CD4-positive, alpha-beta T cell (primary cell): ENCODE results near the gene ADRA2B. TPM values are rescaled to one million over a fixed set of nuclear protein-coding genes. Genes with fewer than 3 reads are reported as not detected.
"Not testable (repeated sequence)": the region's sequence is repeated elsewhere in the genome, so short reads cannot be mapped to it uniquely, and the experiment has no call there.

Source experiments
- ATAC-seq: fragments of 200-7000 bp; cut with Tn5 transposase; one replicate; pipeline ENCODE4 v1.10.0; 2022; ENCODE audit warnings: mild to moderate bottlenecking; ENCODE audit not compliant: poor library complexity
- CTCF ChIA-PET: fragments of 350-600 bp; sonication (Branson Sonifier 250); formaldehyde crosslinking; loops from one replicate; lab custom pipeline; 2021; ENCODE audit warnings: antibody characterized with exemption, inconsistent platforms; lab: Charles Lee
- POLR2A ChIA-PET: fragments of 350-600 bp; sonication (Branson Sonifier 250); formaldehyde crosslinking; loops from one replicate; lab custom pipeline; 2021; ENCODE audit warnings: antibody characterized with exemption, inconsistent platforms; lab: Charles Lee
- DNase-seq, 14 experiments: peaks; one replicate each; pipeline ENCODE4 v3.0.0-alpha.2; 2013 to 2020; ENCODE audit warnings: mixed read lengths in 2 of 14
- H3K27ac ChIP-seq, 2 donors: one replicate each; pipeline versions ENCODE4 v1.5.1 to v1.7.0; 2013; ENCODE audit warnings: low read length in 2 of 2, low read depth in 1 of 2, mild to moderate bottlenecking in 1 of 2
- H3K27me3 ChIP-seq, 2 experiments: 1 replicate in 1 of 2; 2 replicates in 1 of 2; pipeline versions ENCODE4 v1.6.1 to v1.7.0; 2013; ENCODE audit warnings: low read length in 2 of 2, control low read depth in 1 of 2, mild to moderate bottlenecking in 1 of 2, moderate library complexity in 1 of 2; ENCODE audit not compliant: insufficient read depth in 2 of 2, control insufficient read depth in 1 of 2
- H3K36me3 ChIP-seq: one replicate; pipeline ENCODE4 v1.6.1; 2013; ENCODE audit warnings: low read length, control low read depth; ENCODE audit not compliant: insufficient read depth
- H3K4me1 ChIP-seq: one replicate; pipeline ENCODE4 v1.6.1; 2013; ENCODE audit warnings: low read length, control low read depth; ENCODE audit not compliant: insufficient read depth
- H3K4me3 ChIP-seq: one replicate; pipeline ENCODE4 v1.5.1; 2013; ENCODE audit warnings: mild to moderate bottlenecking, low read length, moderate library complexity
- H3K9me3 ChIP-seq, 2 experiments: 1 replicate in 1 of 2; 2 replicates in 1 of 2; pipeline versions ENCODE4 v1.6.1 to v1.7.0; 2013; ENCODE audit warnings: low read length in 2 of 2, mild to moderate bottlenecking in 2 of 2, control low read depth in 1 of 2, moderate library complexity in 1 of 2; ENCODE audit not compliant: control insufficient read depth in 1 of 2, insufficient read depth in 1 of 2
- H3K27ac Mint-ChIP-seq: one replicate; pipeline ENCODE4 v1.8.0; 2020; ENCODE audit warnings: mixed read lengths
- H3K27me3 Mint-ChIP-seq: one replicate; pipeline ENCODE4 v1.8.0; 2021; ENCODE audit warnings: mixed read lengths
- H3K36me3 Mint-ChIP-seq: one replicate; pipeline ENCODE4 v1.8.0; 2021; ENCODE audit warnings: low read depth, mixed read lengths
- H3K4me1 Mint-ChIP-seq: one replicate; pipeline ENCODE4 v1.8.0; 2021; ENCODE audit warnings: low read depth, mixed read lengths
- H3K4me3 Mint-ChIP-seq: one replicate; pipeline ENCODE4 v1.8.0; 2020; ENCODE audit warnings: mild to moderate bottlenecking, mixed read lengths
- H3K9me3 Mint-ChIP-seq: one replicate; pipeline ENCODE4 v1.8.0; 2020; ENCODE audit warnings: mixed read lengths
- intact Hi-C, 2 experiments: fragments of 100-400 bp; cut with DNase I in 1 of 2; cut with micrococcal nuclease in 1 of 2; formaldehyde crosslinking; loops; one replicate each; pipeline versions ENCODE4 v1.15.1 to v1.9.0; 2023 to 2025; cut with DNase I, micrococcal nuclease
- total RNA-seq, 174 experiments: library from RNA in 2 of 174; stranded (reverse) in 2 of 174; gene quantifications; one replicate each; pipeline ENCODE4 v1.2.3 and lab custom pipeline; 2021 to 2026

The ADRA2B gene
- total RNA-seq, 2 experiments from 2014 or later: 0.52 to 0.84 TPM

GRCh38 chr2:96069878-96070277 is 46.5 kb downstream of the ADRA2B start:
- H3K27ac Mint-ChIP-seq, H3K36me3 Mint-ChIP-seq, H3K4me1 ChIP-seq, POLR2A ChIA-PET, CTCF ChIA-PET, DNase-seq, H3K27me3 Mint-ChIP-seq, H3K9me3 Mint-ChIP-seq, H3K27ac ChIP-seq, ATAC-seq, H3K4me3 Mint-ChIP-seq, H3K27me3 ChIP-seq, H3K9me3 ChIP-seq, H3K4me1 Mint-ChIP-seq, H3K36me3 ChIP-seq, H3K4me3 ChIP-seq: not testable (repeated sequence)
- intact Hi-C loops: loop anchor here in 1 of 2 experiments (10.0 kb wide), 2 partner anchors 1575 to 1625 kb away; partner anchors contain the start of gene COX5B

- H3K4me1 ChIP-seq, POLR2A ChIA-PET, ATAC-seq, H3K4me3 ChIP-seq, CTCF ChIA-PET, H3K27ac Mint-ChIP-seq, H3K4me3 Mint-ChIP-seq, H3K27me3 Mint-ChIP-seq, H3K36me3 ChIP-seq, H3K4me1 Mint-ChIP-seq, DNase-seq, H3K36me3 Mint-ChIP-seq, H3K27me3 ChIP-seq, H3K27ac ChIP-seq, H3K9me3 Mint-ChIP-seq, H3K9me3 ChIP-seq: not testable (repeated sequence)
- intact Hi-C loops: loop anchor here in 1 of 2 experiments (10.0 kb wide), 2 partner anchors 1577 to 1627 kb away; partner anchors contain the start of gene COX5B
Observed at GRCh38 chr2:96067902-96068581, 48.3 kb downstream of the ADRA2B start.

- CTCF ChIA-PET, H3K27me3 Mint-ChIP-seq, H3K27me3 ChIP-seq, H3K4me1 ChIP-seq, H3K27ac Mint-ChIP-seq, H3K4me3 Mint-ChIP-seq, H3K9me3 Mint-ChIP-seq, H3K4me3 ChIP-seq, H3K9me3 ChIP-seq, POLR2A ChIA-PET, ATAC-seq, H3K36me3 ChIP-seq, H3K36me3 Mint-ChIP-seq, DNase-seq, H3K4me1 Mint-ChIP-seq, H3K27ac ChIP-seq: not testable (repeated sequence)
- intact Hi-C loops: loop anchor here in 1 of 2 experiments (10.0 kb wide), 2 partner anchors 1578 to 1628 kb away; partner anchors contain the start of gene COX5B
Observed at GRCh38 chr2:96067098-96067660, 49.2 kb downstream of the ADRA2B start.

GRCh38 chr2:96066511-96066910 is 49.9 kb downstream of the ADRA2B start:
- ATAC-seq, POLR2A ChIA-PET, H3K9me3 Mint-ChIP-seq, H3K4me3 Mint-ChIP-seq, H3K4me1 Mint-ChIP-seq, H3K36me3 Mint-ChIP-seq, H3K27me3 ChIP-seq, H3K4me3 ChIP-seq, H3K36me3 ChIP-seq, CTCF ChIA-PET, H3K9me3 ChIP-seq, H3K4me1 ChIP-seq, H3K27ac ChIP-seq, H3K27me3 Mint-ChIP-seq, DNase-seq, H3K27ac Mint-ChIP-seq: not testable (repeated sequence)
- intact Hi-C loops: loop anchor here in 1 of 2 experiments (10.0 kb wide), 2 partner anchors 1578 to 1628 kb away; partner anchors contain the start of gene COX5B

- H3K27ac Mint-ChIP-seq, H3K4me1 ChIP-seq, DNase-seq, H3K27me3 ChIP-seq, H3K4me3 ChIP-seq, H3K36me3 Mint-ChIP-seq, H3K27ac ChIP-seq, ATAC-seq, H3K36me3 ChIP-seq, H3K9me3 Mint-ChIP-seq, H3K27me3 Mint-ChIP-seq, H3K4me1 Mint-ChIP-seq, CTCF ChIA-PET, H3K4me3 Mint-ChIP-seq, H3K9me3 ChIP-seq: not testable (repeated sequence)
- POLR2A ChIA-PET: interaction anchor here (0.5 kb wide), 1 partner anchor 252 kb away, joined by 3 read pairs; no protein-coding TSS in a partner anchor
- intact Hi-C loops: loop anchor here in 1 of 2 experiments (10.0 kb wide), 2 partner anchors 1579 to 1629 kb away; partner anchors contain the start of gene COX5B
Observed at GRCh38 chr2:96065954-96066353, 50.4 kb downstream of the ADRA2B start.
